GM18861 (cell line): ENCODE results near the gene PCDH8.

Source experiments
- ATAC-seq: cut with Tn5 transposase; IDR thresholded peaks from one replicate; pipeline ENCODE4 v1.9.1; 2021; ENCODE audit not compliant: unreplicated experiment

The PCDH8 gene

GRCh38 chr13:52848455-52849195 is at the start of gene PCDH8:
Gene PCDH8, minus strand, starts transcription at chr13:52848640. Its CDS starts 204 bp downstream, at chr13:52848436.
- ATAC-seq: no peak

GRCh38 chr13:52896827-52897659 is 48.6 kb upstream of the PCDH8 start:
- ATAC-seq: no peak

GRCh38 chr13:52894413-52894812 is 46.0 kb upstream of the PCDH8 start:
- no peak for ATAC-seq

GRCh38 chr13:52892925-52893324 is 44.5 kb upstream of the PCDH8 start:
- no peak for ATAC-seq

GRCh38 chr13:52891706-52892105 is 43.3 kb upstream of the PCDH8 start:
- ATAC-seq: no peak

GRCh38 chr13:52887165-52887564 is 38.7 kb upstream of the PCDH8 start:
- no peak for ATAC-seq

- no peak for ATAC-seq
Observed at GRCh38 chr13:52885141-52885540, 36.7 kb upstream of the PCDH8 start.

GRCh38 chr13:52884429-52885010 is 36.1 kb upstream of the PCDH8 start:
- ATAC-seq: no peak

GRCh38 chr13:52882785-52883184 is 34.3 kb upstream of the PCDH8 start:
- ATAC-seq: no peak

- no peak for ATAC-seq
Observed at GRCh38 chr13:52879950-52880741, 31.7 kb upstream of the PCDH8 start.

GRCh38 chr13:52878831-52879230 is 30.4 kb upstream of the PCDH8 start:
- ATAC-seq: no peak

GRCh38 chr13:52870143-52870542 is 21.7 kb upstream of the PCDH8 start:
- no peak for ATAC-seq

- ATAC-seq: no peak
Observed at GRCh38 chr13:52869621-52870020, 21.2 kb upstream of the PCDH8 start.

GRCh38 chr13:52869050-52869449 is 20.6 kb upstream of the PCDH8 start:
- ATAC-seq: no peak

- no peak for ATAC-seq
Observed at GRCh38 chr13:52868190-52868589, 19.8 kb upstream of the PCDH8 start.

- ATAC-seq: no peak
Observed at GRCh38 chr13:52864941-52865340, 16.5 kb upstream of the PCDH8 start.

GRCh38 chr13:52862358-52863206 is 14.1 kb upstream of the PCDH8 start:
- ATAC-seq: no peak

GRCh38 chr13:52852444-52852843 is 4.0 kb upstream of the PCDH8 start:
- ATAC-seq: no peak

- peak; percentile 73 for ATAC-seq
Observed at GRCh38 chr13:52851137-52851962, 2.9 kb upstream of the PCDH8 start.
